T-helper 17 cell (primary cell): ENCODE measurements around the gene RUNDC1. TPM values are rescaled to one million over a fixed set of nuclear protein-coding genes. Genes with fewer than 3 reads are reported as not detected.
A peak's percentile ranks its signal among the peaks of the same experiment; 100 is the strongest.

Source experiments
- ATAC-seq: fragments of 150-1000 bp; cut with Tn5 transposase; 2 replicates; pipeline ENCODE4 v1.10.0; 2021; ENCODE audit warnings: mild to moderate bottlenecking, moderate library complexity
- DNase-seq, 3 donors: peaks; one replicate each; pipeline versions ENCODE4 v3.0.0 to v3.0.0-alpha.2; 2020 to 2021
- H3K9me3 ChIP-seq: one replicate; pipeline ENCODE4 v1.7.0; 2013; ENCODE audit warnings: low read length, mild to moderate bottlenecking; ENCODE audit not compliant: control insufficient read depth, poor library complexity, severe bottlenecking
- H3K27ac Mint-ChIP-seq: one replicate; pipeline ENCODE4 v1.8.0; 2022; ENCODE audit warnings: mild to moderate bottlenecking, moderate library complexity, mixed read lengths
- H3K27me3 Mint-ChIP-seq: one replicate; pipeline ENCODE4 v1.8.0; 2022; ENCODE audit warnings: mixed read lengths
- H3K36me3 Mint-ChIP-seq: one replicate; pipeline ENCODE4 v1.8.0; 2022; ENCODE audit warnings: low read depth, mixed read lengths
- H3K4me1 Mint-ChIP-seq: one replicate; pipeline ENCODE4 v1.8.0; 2022; ENCODE audit warnings: mild to moderate bottlenecking, mixed read lengths
- H3K4me3 Mint-ChIP-seq: one replicate; pipeline ENCODE4 v1.8.0; 2022; ENCODE audit warnings: mild to moderate bottlenecking, moderate library complexity, mixed read lengths
- total RNA-seq, 4 donors: library from RNA in 2 of 4; stranded (reverse) in 2 of 4; gene quantifications; one replicate each; pipeline ENCODE4 v1.2.3 and lab custom pipeline; 2022 to 2026

RUNDC1 gene
- total RNA-seq, 2 donors from 2014 or later, result 15.6 to 16.6 TPM

GRCh38 chr17:43027091-43028032, 47.0 kb downstream of the RUNDC1 start:
- H3K9me3 ChIP-seq, result no peaks in the 10 kb centered on the region
- Mint-ChIP-seq H3K4me1 (peaks cover 12% of the 10 kb centered on the region), H3K4me3 (peak overlapping the region; percentile 57), H3K27me3 (no peaks in the 10 kb centered on the region), H3K27ac (peak overlapping the region; percentile 51), H3K36me3 (no peaks in the 10 kb centered on the region)
- DNase-seq (no peak), ATAC-seq (no peak)

- no peaks in the 10 kb centered on the region for H3K36me3 Mint-ChIP-seq
- ATAC-seq (no peak), DNase-seq (no peak)
- H3K27me3 Mint-ChIP-seq, result no peaks in the 10 kb centered on the region
- H3K9me3 ChIP-seq, result no peaks in the 10 kb centered on the region
- peak overlapping the region; percentile 51 for H3K27ac Mint-ChIP-seq
- peak overlapping the region; percentile 57 for H3K4me3 Mint-ChIP-seq
- H3K4me1 Mint-ChIP-seq, result peaks cover 12% of the 10 kb centered on the region
Observed at GRCh38 chr17:43028221-43028861, 48.0 kb downstream of the RUNDC1 start.

- H3K9me3 ChIP-seq, result no peaks in the 10 kb centered on the region
- Mint-ChIP-seq H3K27ac (peak overlapping the region; percentile 62), H3K4me1 (peaks cover 5% of the 10 kb centered on the region), H3K36me3 (no peaks in the 10 kb centered on the region), H3K4me3 (no peak overlapping the region), H3K27me3 (no peaks in the 10 kb centered on the region)
- DNase-seq (no peak), ATAC-seq (no peak)
Observed at GRCh38 chr17:43030137-43030767, 49.9 kb downstream of the RUNDC1 start.

- Mint-ChIP-seq H3K27ac (no peak overlapping the region), H3K36me3 (no peaks in the 10 kb centered on the region), H3K27me3 (no peaks in the 10 kb centered on the region), H3K4me3 (no peak overlapping the region), H3K4me1 (peaks cover 4% of the 10 kb centered on the region)
- no peak for ATAC-seq
- no peak for DNase-seq
- H3K9me3 ChIP-seq, result no peaks in the 10 kb centered on the region
Observed at GRCh38 chr17:43031666-43032065, 51.3 kb downstream of the RUNDC1 start.

GRCh38 chr17:43033948-43034881, 53.9 kb downstream of the RUNDC1 start:
- H3K27ac Mint-ChIP-seq, result no peak overlapping the region
- H3K4me1 Mint-ChIP-seq, result peaks cover 2% of the 10 kb centered on the region
- H3K9me3 ChIP-seq, result no peaks in the 10 kb centered on the region
- H3K36me3 Mint-ChIP-seq, result no peaks in the 10 kb centered on the region
- DNase-seq (no peak), ATAC-seq (no peak)
- H3K27me3 Mint-ChIP-seq, result no peaks in the 10 kb centered on the region
- H3K4me3 Mint-ChIP-seq, result no peak overlapping the region

GRCh38 chr17:43034894-43035293, 54.5 kb downstream of the RUNDC1 start:
- H3K4me1 Mint-ChIP-seq, result peaks cover 2% of the 10 kb centered on the region
- H3K36me3 Mint-ChIP-seq, result no peaks in the 10 kb centered on the region
- no peaks in the 10 kb centered on the region for H3K27me3 Mint-ChIP-seq
- DNase-seq (no peak), ATAC-seq (no peak)
- peak overlapping the region; percentile 56 for H3K4me3 Mint-ChIP-seq
- no peaks in the 10 kb centered on the region for H3K9me3 ChIP-seq
- H3K27ac Mint-ChIP-seq, result peak overlapping the region; percentile 63

- ATAC-seq (no peak), DNase-seq (no peak)
- Mint-ChIP-seq H3K27ac (no peak overlapping the region), H3K36me3 (no peaks in the 10 kb centered on the region), H3K4me1 (peaks cover 2% of the 10 kb centered on the region), H3K27me3 (no peaks in the 10 kb centered on the region), H3K4me3 (no peak overlapping the region)
- H3K9me3 ChIP-seq, result no peaks in the 10 kb centered on the region
Observed at GRCh38 chr17:43039646-43040045, 59.3 kb downstream of the RUNDC1 start.

- no peak overlapping the region for H3K27ac Mint-ChIP-seq
- H3K36me3 Mint-ChIP-seq, result no peaks in the 10 kb centered on the region
- H3K4me3 Mint-ChIP-seq, result no peak overlapping the region
Observed at GRCh38 chr17:43040655-43041054, 60.3 kb downstream of the RUNDC1 start.

GRCh38 chr17:43042025-43042628, 61.8 kb downstream of the RUNDC1 start:
- Mint-ChIP-seq H3K4me1 (no peaks in the 10 kb centered on the region), H3K27ac (no peak overlapping the region), H3K36me3 (no peaks in the 10 kb centered on the region), H3K27me3 (no peaks in the 10 kb centered on the region), H3K4me3 (no peak overlapping the region)
- DNase-seq (no peak), ATAC-seq (no peak)
- H3K9me3 ChIP-seq, result no peaks in the 10 kb centered on the region

More at GRCh38 chr17:43040655-43041054, 60.3 kb downstream of the RUNDC1 start:
- ATAC-seq (no peak), DNase-seq (no peak)
- Mint-ChIP-seq H3K27me3 (no peaks in the 10 kb centered on the region), H3K4me1 (no peaks in the 10 kb centered on the region)
- H3K9me3 ChIP-seq, result no peaks in the 10 kb centered on the region

Other genes starting within 250 kb of the RUNDC1 start
- 10 to 100 TPM; 72.6 to 77.0 TPM for gene EZH1, start 235.5 kb upstream of the RUNDC1 start, total RNA-seq
- gene RAMP2, start 219.3 kb upstream of the RUNDC1 start, total RNA-seq, result not detected
- gene VPS25, start 207.1 kb upstream of the RUNDC1 start, total RNA-seq, result 10 to 100 TPM; 20.5 to 27.4 TPM
- gene WNK4, start 200.0 kb upstream of the RUNDC1 start, total RNA-seq, result under 1 TPM in 1 of 2 donors, not detected in 1; 0.31 TPM
- 10 to 100 TPM; 10.1 to 15.2 TPM for gene COA3, start 181.9 kb upstream of the RUNDC1 start, total RNA-seq
- gene CNTD1, start 181.7 kb upstream of the RUNDC1 start, total RNA-seq, result not detected
- gene BECN1, start 156.3 kb upstream of the RUNDC1 start, total RNA-seq, result 100 to 1,000 TPM; 125 to 158 TPM
- gene PSME3, start 147.2 kb upstream of the RUNDC1 start, total RNA-seq, result 10 to 100 TPM; 71.5 to 78.8 TPM
- gene AOC2, start 136.0 kb upstream of the RUNDC1 start, total RNA-seq, result 1 to 10 TPM; 1.9 to 2.6 TPM
- gene AOC3, start 129.4 kb upstream of the RUNDC1 start, total RNA-seq, result 1 to 10 TPM; 1.0 to 1.1 TPM
- gene G6PC1, start 79.8 kb upstream of the RUNDC1 start, total RNA-seq, result not detected
- gene AARSD1, start 16.1 kb upstream of the RUNDC1 start, total RNA-seq, result 10 to 100 TPM; 47.6 to 59.9 TPM
- 1 to 10 TPM in 1 of 2 donors, not detected in 1; 2.3 TPM for gene PTGES3L, start 485 bp upstream of the RUNDC1 start, total RNA-seq
- 1,000 to 10,000 TPM; 1,342 to 1,395 TPM for gene RPL27, start 17.9 kb downstream of the RUNDC1 start, total RNA-seq
- 10 to 100 TPM; 23.1 to 23.8 TPM for gene IFI35, start 26.2 kb downstream of the RUNDC1 start, total RNA-seq
- 10 to 100 TPM; 26.0 to 29.3 TPM for gene VAT1, start 41.8 kb downstream of the RUNDC1 start, total RNA-seq
- gene RND2, start 44.7 kb downstream of the RUNDC1 start, total RNA-seq, result 1 to 10 TPM in 1 of 2 donors, under 1 TPM in 1; 0.12 to 1.1 TPM
- gene BRCA1, start 144.8 kb downstream of the RUNDC1 start, total RNA-seq, result 1 to 10 TPM; 2.1 to 3.4 TPM
- 10 to 100 TPM; 55.1 to 55.8 TPM for gene NBR1, start 190.6 kb downstream of the RUNDC1 start, total RNA-seq
- 10 to 100 TPM in 1 of 2 donors, 1 to 10 TPM in 1; 7.0 to 10.0 TPM for gene TMEM106A, start 231.3 kb downstream of the RUNDC1 start, total RNA-seq
- gene CCDC200, start 248.1 kb downstream of the RUNDC1 start, total RNA-seq, result under 1 TPM; 0.40 to 0.60 TPM